ENCODE measurements around the gene BAIAP2. TPM values are rescaled to one million over a fixed set of nuclear protein-coding genes. Genes with fewer than 3 reads are reported as not detected.

BAIAP2 gene
- total and polyA plus RNA-seq, 2 of the 13 experiments (the other 11 are each of a cell fraction or from before 2014, with no cell fraction given): 22.5 to 24.0 TPM

DNA sequence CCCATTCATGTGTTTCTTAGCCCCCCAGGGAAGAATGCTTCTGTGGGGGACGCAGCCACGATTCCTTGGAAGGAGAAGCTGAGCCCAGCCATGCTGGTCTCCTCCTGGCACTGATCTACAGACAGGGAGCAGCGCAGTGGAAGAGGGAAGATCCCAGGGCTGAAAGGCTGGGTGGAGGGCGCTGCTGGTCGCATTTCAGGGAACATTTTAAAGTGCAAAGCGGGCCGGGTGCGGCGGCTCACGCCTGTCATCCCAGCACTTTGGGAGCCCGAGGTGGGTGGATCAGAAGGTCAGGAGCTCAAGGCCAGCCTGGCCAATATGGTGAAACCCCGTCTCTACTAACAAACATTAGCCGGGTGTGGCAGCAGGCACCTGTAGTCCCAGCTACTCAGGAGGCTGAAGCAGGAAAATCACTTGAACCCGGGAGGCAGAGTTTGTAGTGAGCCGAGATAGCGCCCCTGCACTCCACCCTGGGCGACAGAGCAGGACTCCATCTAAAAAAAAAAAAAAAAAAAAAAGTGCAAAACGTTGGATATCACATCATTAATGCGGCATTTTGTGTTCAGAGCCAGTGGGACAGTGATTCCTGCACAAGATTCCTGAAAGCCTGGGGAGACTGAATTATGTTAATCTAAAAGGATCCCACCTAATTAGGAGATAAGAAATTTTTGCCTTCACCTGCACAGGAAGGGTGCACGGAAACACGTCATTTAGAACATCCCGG is 43.9 kb upstream of the BAIAP2 start (continued):
- TF ChIP-seq, protein P1, sequence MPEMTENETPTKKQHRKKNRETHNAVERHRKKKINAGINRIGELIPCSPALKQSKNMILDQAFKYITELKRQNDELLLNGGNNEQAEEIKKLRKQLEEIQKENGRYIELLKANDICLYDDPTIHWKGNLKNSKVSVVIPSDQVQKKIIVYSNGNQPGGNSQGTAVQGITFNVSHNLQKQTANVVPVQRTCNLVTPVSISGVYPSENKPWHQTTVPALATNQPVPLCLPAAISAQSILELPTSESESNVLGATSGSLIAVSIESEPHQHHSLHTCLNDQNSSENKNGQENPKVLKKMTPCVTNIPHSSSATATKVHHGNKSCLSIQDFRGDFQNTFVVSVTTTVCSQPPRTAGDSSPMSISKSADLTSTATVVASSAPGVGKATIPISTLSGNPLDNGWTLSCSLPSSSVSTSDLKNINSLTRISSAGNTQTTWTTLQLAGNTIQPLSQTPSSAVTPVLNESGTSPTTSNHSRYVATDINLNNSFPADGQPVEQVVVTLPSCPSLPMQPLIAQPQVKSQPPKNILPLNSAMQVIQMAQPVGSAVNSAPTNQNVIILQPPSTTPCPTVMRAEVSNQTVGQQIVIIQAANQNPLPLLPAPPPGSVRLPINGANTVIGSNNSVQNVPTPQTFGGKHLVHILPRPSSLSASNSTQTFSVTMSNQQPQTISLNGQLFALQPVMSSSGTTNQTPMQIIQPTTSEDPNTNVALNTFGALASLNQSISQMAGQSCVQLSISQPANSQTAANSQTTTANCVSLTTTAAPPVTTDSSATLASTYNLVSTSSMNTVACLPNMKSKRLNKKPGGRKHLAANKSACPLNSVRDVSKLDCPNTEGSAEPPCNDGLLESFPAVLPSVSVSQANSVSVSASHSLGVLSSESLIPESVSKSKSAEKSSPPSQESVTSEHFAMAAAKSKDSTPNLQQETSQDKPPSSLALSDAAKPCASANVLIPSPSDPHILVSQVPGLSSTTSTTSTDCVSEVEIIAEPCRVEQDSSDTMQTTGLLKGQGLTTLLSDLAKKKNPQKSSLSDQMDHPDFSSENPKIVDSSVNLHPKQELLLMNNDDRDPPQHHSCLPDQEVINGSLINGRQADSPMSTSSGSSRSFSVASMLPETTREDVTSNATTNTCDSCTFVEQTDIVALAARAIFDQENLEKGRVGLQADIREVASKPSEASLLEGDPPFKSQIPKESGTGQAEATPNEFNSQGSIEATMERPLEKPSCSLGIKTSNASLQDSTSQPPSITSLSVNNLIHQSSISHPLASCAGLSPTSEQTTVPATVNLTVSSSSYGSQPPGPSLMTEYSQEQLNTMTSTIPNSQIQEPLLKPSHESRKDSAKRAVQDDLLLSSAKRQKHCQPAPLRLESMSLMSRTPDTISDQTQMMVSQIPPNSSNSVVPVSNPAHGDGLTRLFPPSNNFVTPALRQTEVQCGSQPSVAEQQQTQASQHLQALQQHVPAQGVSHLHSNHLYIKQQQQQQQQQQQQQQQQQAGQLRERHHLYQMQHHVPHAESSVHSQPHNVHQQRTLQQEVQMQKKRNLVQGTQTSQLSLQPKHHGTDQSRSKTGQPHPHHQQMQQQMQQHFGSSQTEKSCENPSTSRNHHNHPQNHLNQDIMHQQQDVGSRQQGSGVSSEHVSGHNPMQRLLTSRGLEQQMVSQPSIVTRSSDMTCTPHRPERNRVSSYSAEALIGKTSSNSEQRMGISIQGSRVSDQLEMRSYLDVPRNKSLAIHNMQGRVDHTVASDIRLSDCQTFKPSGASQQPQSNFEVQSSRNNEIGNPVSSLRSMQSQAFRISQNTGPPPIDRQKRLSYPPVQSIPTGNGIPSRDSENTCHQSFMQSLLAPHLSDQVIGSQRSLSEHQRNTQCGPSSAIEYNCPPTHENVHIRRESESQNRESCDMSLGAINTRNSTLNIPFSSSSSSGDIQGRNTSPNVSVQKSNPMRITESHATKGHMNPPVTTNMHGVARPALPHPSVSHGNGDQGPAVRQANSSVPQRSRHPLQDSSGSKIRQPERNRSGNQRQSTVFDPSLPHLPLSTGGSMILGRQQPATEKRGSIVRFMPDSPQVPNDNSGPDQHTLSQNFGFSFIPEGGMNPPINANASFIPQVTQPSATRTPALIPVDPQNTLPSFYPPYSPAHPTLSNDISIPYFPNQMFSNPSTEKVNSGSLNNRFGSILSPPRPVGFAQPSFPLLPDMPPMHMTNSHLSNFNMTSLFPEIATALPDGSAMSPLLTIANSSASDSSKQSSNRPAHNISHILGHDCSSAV (CRISPR knock-in tag; IDR thresholded peaks at IDR 0.05; ENCODE audit: borderline replicate concordance): no peak
- no peak for TF ChIP-seq CREB1 (IDR thresholded peaks at IDR 0.05)
- no peak for TF ChIP-seq CREB1 (CRISPR knock-in tag; IDR thresholded peaks at IDR 0.05)
- TF ChIP-seq TBX2 (CRISPR knock-in tag; IDR thresholded peaks at IDR 0.05; ENCODE audit: borderline replicate concordance): peak; percentile 33; the same call in 1 of the 2 replicates
- peak; percentile 65; the same call in 1 of the 2 replicates for TF ChIP-seq ARNTL (CRISPR knock-in tag; IDR thresholded peaks at IDR 0.05)
- TF ChIP-seq EHMT2 (IDR thresholded peaks at IDR 0.05; ENCODE audit: borderline replicate concordance, low read depth, low read length): no peak
- TF ChIP-seq, protein P2, sequence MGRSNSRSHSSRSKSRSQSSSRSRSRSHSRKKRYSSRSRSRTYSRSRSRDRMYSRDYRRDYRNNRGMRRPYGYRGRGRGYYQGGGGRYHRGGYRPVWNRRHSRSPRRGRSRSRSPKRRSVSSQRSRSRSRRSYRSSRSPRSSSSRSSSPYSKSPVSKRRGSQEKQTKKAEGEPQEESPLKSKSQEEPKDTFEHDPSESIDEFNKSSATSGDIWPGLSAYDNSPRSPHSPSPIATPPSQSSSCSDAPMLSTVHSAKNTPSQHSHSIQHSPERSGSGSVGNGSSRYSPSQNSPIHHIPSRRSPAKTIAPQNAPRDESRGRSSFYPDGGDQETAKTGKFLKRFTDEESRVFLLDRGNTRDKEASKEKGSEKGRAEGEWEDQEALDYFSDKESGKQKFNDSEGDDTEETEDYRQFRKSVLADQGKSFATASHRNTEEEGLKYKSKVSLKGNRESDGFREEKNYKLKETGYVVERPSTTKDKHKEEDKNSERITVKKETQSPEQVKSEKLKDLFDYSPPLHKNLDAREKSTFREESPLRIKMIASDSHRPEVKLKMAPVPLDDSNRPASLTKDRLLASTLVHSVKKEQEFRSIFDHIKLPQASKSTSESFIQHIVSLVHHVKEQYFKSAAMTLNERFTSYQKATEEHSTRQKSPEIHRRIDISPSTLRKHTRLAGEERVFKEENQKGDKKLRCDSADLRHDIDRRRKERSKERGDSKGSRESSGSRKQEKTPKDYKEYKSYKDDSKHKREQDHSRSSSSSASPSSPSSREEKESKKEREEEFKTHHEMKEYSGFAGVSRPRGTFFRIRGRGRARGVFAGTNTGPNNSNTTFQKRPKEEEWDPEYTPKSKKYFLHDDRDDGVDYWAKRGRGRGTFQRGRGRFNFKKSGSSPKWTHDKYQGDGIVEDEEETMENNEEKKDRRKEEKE (IDR thresholded peaks at IDR 0.05): no peak
- TF ChIP-seq ZNF235 (CRISPR knock-in tag; IDR thresholded peaks at IDR 0.05; ENCODE audit: borderline replicate concordance): no peak
- TF ChIP-seq ZBTB7B (CRISPR knock-in tag; IDR thresholded peaks at IDR 0.05): peak; percentile 50; the same call in 1 of the 2 replicates
- TF ChIP-seq, protein P3, sequence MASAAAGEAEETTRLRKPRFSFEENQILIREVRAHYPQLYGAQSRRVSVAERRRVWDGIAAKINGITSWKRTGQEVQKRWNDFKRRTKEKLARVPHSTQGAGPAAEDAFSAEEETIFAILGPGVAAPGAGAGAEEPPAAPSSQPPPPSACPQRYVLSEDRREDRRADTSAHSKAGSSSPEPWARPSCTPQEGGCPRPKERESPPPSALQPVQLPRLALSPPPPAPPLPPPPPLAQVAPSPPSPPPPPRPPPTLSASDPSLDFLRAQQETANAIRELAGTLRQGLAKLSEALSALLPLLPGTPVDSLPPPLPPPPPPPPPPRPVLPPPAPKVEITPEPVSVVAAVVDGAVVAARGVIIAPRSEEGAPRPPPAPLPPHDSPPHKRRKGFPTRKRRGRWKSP (CRISPR knock-in tag; IDR thresholded peaks at IDR 0.05): no peak
- no peak for TF ChIP-seq ZSCAN20 (CRISPR knock-in tag; IDR thresholded peaks at IDR 0.05; ENCODE audit: borderline replicate concordance)
- TF ChIP-seq GATAD1 (CRISPR knock-in tag; IDR thresholded peaks at IDR 0.05): no peak
- TF ChIP-seq ASH2L (IDR thresholded peaks at IDR 0.05; ENCODE audit: insufficient read length, low read depth, low read length): peak; percentile 81
- TF ChIP-seq ZNF160 (CRISPR knock-in tag; IDR thresholded peaks at IDR 0.05): no peak
- TF ChIP-seq RXRA (CRISPR knock-in tag; IDR thresholded peaks at IDR 0.05): 0 out of 2 replicates have a peak, but pooled peaks have one; percentile 12
- TF ChIP-seq ZNF572 (CRISPR knock-in tag; IDR thresholded peaks at IDR 0.05): no peak
- no peak for TF ChIP-seq ATAD3A (CRISPR knock-in tag; IDR thresholded peaks at IDR 0.05)
